K562 treated with DMSO at 1 percent for 4 hours (cell line): ENCODE results near the gene ORC1. TPM values are rescaled to one million over a fixed set of nuclear protein-coding genes. Genes with fewer than 3 reads are reported as not detected.

Source experiments
- total RNA-seq: library from RNA; unstranded; fragments of 300-600 nt; gene quantifications from 2 replicates; pipeline ENCODE4 v1.2.3, GENCODE V29; 2022; ENCODE audit not compliant: insufficient read depth

ORC1 gene
- total RNA-seq = 46.8 and 47.9 TPM in 2 replicates

GRCh38 chr1:52404116-52404974 lies at the start of gene ORC1, which contains the start of gene PRPF38A:
Gene ORC1, minus strand, starts transcription at chr1:52404423. Its CDS starts 2,200 bp downstream, at chr1:52402223.
Gene PRPF38A, plus strand, starts transcription at chr1:52404602. Its CDS starts 148 bp downstream, at chr1:52404750.

DNA sequence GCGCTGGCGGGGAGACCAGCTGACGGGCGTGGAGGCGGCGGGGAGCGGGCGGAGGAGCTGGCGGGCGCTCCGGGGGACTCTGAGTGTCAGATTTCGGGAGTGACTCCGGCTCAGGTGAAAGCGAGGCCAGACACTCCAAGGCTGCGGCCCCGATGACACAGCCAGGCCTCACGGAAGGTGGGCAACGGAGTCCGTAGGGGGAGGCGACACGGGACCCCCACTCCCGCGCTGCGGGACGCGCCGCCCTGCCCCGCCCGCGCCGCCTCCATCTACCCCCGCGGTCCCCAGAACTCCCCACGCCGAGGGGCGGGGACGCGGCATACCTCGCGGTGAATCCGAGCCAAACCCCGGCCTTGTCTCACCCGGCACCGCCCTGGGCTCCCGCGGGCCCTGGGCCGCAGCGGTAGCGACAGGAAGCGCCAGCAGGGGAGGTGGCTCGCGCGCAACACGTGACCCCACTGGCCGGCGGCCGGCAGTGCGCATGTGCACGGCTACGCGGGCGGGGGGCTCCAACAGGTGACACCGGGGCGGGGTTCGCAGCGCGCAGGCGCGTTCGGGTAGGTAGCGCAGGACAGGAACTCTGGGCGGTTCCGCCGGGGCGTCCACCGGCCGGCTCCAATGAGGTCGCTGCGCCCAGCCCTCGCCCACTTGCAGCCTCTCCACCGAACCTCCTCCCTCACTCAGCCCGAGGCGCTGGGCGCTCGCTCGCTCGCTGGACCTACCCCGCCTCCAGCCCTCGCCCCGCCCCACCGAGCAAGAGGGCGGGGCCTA lies 38.3 kb downstream of the ORC1 start, which contains the start of gene CC2D1B:
TSS of gene CC2D1B (minus strand) at position 460 of the 771 bp plus-strand sequence. CDS start 1,585 bp downstream, outside the sequence.

Other genes starting within 250 kb of the ORC1 start
- 16.7 and 22.8 TPM in 2 replicates for gene CC2D1B, start 38.2 kb downstream of the ORC1 start, total RNA-seq
- gene PRPF38A, start 179 bp upstream of the ORC1 start, total RNA-seq = 21.3 and 34.9 TPM in 2 replicates
- gene TUT4, start 148.7 kb upstream of the ORC1 start, total RNA-seq = 25.2 and 29.8 TPM in 2 replicates
- not detected in 2 replicates for gene GPX7, start 197.9 kb upstream of the ORC1 start, total RNA-seq
- not detected in 2 replicates for gene SHISAL2A, start 228.7 kb upstream of the ORC1 start, total RNA-seq